Colonic mucosa (tissue), 4 donors: ENCODE results near the gene DOCK8. TPM values are rescaled to one million over a fixed set of nuclear protein-coding genes. Genes with fewer than 3 reads are reported as not detected.
A peak's percentile ranks its signal among the peaks of the same experiment; 100 is the strongest.

Experiments used
- DNase-seq: peaks from one replicate; pipeline ENCODE4 v3.0.0-alpha.2; 2020
- H3K27ac ChIP-seq: fragments of 200-600 bp; one replicate; pipeline ENCODE4 v1.8.0; 2021
- H3K27me3 ChIP-seq: fragments of 200-600 bp; one replicate; pipeline ENCODE4 v1.8.0; 2021
- H3K36me3 ChIP-seq: fragments of 200-600 bp; one replicate; pipeline ENCODE4 v1.8.0; 2021
- H3K4me1 ChIP-seq: fragments of 200-600 bp; one replicate; pipeline ENCODE4 v1.8.0; 2021; ENCODE audit warnings: mild to moderate bottlenecking
- H3K4me3 ChIP-seq: fragments of 200-600 bp; one replicate; pipeline ENCODE4 v1.8.0; 2021
- H3K9ac ChIP-seq, 2 donors: one replicate each; pipeline ENCODE4 v1.7.0; 2013; ENCODE audit warnings: control low read depth in 2 of 2, low read depth in 2 of 2, low read length in 2 of 2
- H3K9me3 ChIP-seq: fragments of 200-600 bp; one replicate; pipeline ENCODE4 v1.8.0; 2021
- intact Hi-C: fragments of 100-400 bp; cut with DNase I; formaldehyde crosslinking; loops from one replicate; pipeline ENCODE4 v1.14.1; 2022
- total RNA-seq, 2 donors: library from RNA; stranded (reverse); fragmentation: NEBNext Ultra II Directional in 1 of 2; extraction: Animal tissue kit (Norgen Biotek cat#: 25700) in 1 of 2; gene quantifications; one replicate each; pipeline ENCODE4 v1.2.1, GENCODE V29; 2021
- TF ChIP-seq, protein P1 (sequence below): fragments of 200-600 bp; IDR thresholded peaks from one replicate; pipeline ENCODE4 v1.8.0; 2022; ENCODE audit warnings: antibody characterized with exemption, mild to moderate bottlenecking
- donor health status: healthy.
- donor health status: DM: no; HTN: no; CAD: no.
- donor health status: DM: no; HTN: no; CAD: no.

The DOCK8 gene
- total RNA-seq, 2 donors from 2014 or later: 5.8 to 7.1 TPM

DNA sequence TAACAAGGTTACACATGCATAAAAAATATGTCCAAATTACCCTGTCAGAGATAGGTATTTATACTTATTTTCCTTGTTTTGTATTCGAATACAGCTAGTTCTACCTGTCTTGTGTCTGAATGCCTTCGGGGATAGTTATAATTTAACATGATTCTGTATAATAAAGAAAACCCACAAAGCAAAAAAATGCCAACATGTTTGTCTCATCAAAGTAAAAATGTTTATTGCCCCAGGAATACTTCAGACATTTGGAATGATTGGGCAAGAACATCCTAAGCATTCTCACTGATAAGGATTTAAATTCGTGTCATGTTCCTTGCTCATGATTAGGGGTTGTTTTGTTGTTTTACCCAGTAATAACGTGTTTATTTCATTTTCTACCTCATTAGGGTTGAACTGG lies 74.5 kb downstream of the DOCK8 start:
- intact Hi-C loops: no loop called here
- Histone ChIP-seq H3K9me3 (no peaks in the 10 kb centered on the region), H3K36me3 (no peaks in the 10 kb centered on the region), H3K4me1 (no peaks in the 10 kb centered on the region), H3K27me3 (no peaks in the 10 kb centered on the region), H3K27ac (no peak overlapping the region), H3K9ac (no peak overlapping the region), H3K4me3 (no peak overlapping the region)
- TF ChIP-seq, protein P1, sequence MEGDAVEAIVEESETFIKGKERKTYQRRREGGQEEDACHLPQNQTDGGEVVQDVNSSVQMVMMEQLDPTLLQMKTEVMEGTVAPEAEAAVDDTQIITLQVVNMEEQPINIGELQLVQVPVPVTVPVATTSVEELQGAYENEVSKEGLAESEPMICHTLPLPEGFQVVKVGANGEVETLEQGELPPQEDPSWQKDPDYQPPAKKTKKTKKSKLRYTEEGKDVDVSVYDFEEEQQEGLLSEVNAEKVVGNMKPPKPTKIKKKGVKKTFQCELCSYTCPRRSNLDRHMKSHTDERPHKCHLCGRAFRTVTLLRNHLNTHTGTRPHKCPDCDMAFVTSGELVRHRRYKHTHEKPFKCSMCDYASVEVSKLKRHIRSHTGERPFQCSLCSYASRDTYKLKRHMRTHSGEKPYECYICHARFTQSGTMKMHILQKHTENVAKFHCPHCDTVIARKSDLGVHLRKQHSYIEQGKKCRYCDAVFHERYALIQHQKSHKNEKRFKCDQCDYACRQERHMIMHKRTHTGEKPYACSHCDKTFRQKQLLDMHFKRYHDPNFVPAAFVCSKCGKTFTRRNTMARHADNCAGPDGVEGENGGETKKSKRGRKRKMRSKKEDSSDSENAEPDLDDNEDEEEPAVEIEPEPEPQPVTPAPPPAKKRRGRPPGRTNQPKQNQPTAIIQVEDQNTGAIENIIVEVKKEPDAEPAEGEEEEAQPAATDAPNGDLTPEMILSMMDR: no peak
- DNase-seq: no peak

GRCh38 chr9:292915-293314 lies 78.2 kb downstream of the DOCK8 start:
- no peaks in the 10 kb centered on the region for H3K4me1 ChIP-seq
- H3K36me3 ChIP-seq: no peaks in the 10 kb centered on the region
- TF ChIP-seq, protein P1: no peak
- DNase-seq: no peak
- no peak overlapping the region for H3K4me3 ChIP-seq
- no peak overlapping the region for H3K27ac ChIP-seq
- H3K9ac ChIP-seq: no peak overlapping the region
- no peaks in the 10 kb centered on the region for H3K9me3 ChIP-seq
- intact Hi-C loops: no loop called here
- no peaks in the 10 kb centered on the region for H3K27me3 ChIP-seq

- Histone ChIP-seq H3K9ac (no peak overlapping the region), H3K36me3 (no peaks in the 10 kb centered on the region), H3K27me3 (no peaks in the 10 kb centered on the region), H3K9me3 (no peaks in the 10 kb centered on the region), H3K4me3 (no peak overlapping the region), H3K4me1 (no peaks in the 10 kb centered on the region), H3K27ac (no peak overlapping the region)
- intact Hi-C loops: no loop called here
- no peak for DNase-seq
- TF ChIP-seq, protein P1: no peak
Measured at GRCh38 chr9:295576-295975, 80.9 kb downstream of the DOCK8 start.

- Histone ChIP-seq H3K9ac (no peak overlapping the region), H3K27me3 (no peaks in the 10 kb centered on the region), H3K27ac (no peak overlapping the region), H3K4me1 (no peaks in the 10 kb centered on the region), H3K9me3 (no peaks in the 10 kb centered on the region), H3K4me3 (no peak overlapping the region), H3K36me3 (no peaks in the 10 kb centered on the region)
- DNase-seq: no peak
- intact Hi-C loops: no loop called here
- TF ChIP-seq, protein P1: no peak
Measured at GRCh38 chr9:296411-296810, 81.7 kb downstream of the DOCK8 start.

DNA sequence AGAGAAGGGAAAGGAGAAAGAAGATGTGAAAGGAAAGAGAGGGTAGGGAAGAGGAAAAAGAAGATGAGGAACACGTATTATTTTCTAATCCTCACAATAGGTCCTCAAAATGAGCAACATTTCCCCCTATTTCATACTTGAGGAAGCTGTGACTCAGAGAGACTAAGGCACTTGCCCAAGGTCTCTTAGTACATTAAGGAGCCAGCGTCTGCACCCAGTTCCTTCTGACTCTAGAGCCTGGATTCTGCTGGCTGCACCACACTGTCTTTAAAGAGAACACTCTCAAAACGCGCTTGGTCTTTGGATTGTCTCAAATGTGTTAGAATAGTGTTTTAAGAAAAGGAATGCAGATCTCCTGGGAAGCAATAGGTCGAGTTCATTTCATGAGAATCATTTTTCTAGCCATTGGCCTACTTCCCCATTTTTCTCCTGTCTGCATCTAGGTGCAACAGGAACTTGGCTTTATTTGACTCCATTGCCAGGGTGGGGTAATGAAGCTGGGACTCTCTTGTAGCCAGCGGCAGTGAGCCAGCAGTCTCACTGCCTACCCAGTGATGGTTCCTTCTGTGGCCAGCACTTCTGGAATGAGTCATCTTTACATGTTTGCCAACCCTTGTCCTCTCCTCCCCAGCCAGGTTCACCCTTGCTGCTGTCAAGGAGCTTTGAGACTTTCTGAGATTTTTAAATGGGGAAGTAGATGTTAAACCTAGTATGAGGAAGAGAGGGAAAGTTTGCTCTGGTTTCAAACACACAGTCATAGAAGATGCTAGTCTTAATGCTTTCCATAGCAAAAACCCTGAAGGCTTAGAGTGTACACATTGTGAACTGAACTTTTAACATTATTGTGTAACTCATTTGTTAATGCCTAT lies 82.7 kb downstream of the DOCK8 start:
- Histone ChIP-seq H3K27ac (no peak overlapping the region), H3K4me3 (no peak overlapping the region), H3K4me1 (no peaks in the 10 kb centered on the region), H3K9me3 (no peaks in the 10 kb centered on the region), H3K9ac (no peak overlapping the region), H3K36me3 (no peaks in the 10 kb centered on the region), H3K27me3 (no peaks in the 10 kb centered on the region)
- intact Hi-C loops: no loop called here
- DNase-seq: peak; percentile 46
- TF ChIP-seq, protein P1: no peak
